K562 (cell line): ENCODE results near the gene ARMC7.

ENCODE experiments used
- EHMT2 ChIP-seq: fragments of 450-650 bp; IDR thresholded peaks from 2 replicates; pipeline ENCODE4 v1.6.1; 2018; ENCODE audit warnings: antibody characterized with exemption
- FOXM1 ChIP-seq, 2 experiments: fragments of 450-650 bp in 1 of 2; sonication (generic) in 1 of 2; formaldehyde crosslinking in 1 of 2; IDR thresholded peaks; 2 replicates each; pipeline versions ENCODE4 v1.6.1 to v1.9.0; 2017 to 2022; ENCODE audit warnings: low read depth in 2 of 2, mild to moderate bottlenecking in 2 of 2, missing genetic modification reagents in 1 of 2, moderate library complexity in 1 of 2
- NKRF ChIP-seq: fragments of 450-650 bp; IDR thresholded peaks from 2 replicates; pipeline ENCODE4 v1.6.1; 2016; ENCODE audit warnings: borderline replicate concordance
- POLR2A ChIP-seq: fragments of 450-650 bp; conservative IDR thresholded peaks from 2 replicates; pipeline ENCODE4 v1.6.1; 2016
- POLR2G ChIP-seq: fragments of 200-400 bp; formaldehyde crosslinking; IDR thresholded peaks from 2 replicates; pipeline ENCODE4 v1.6.1; 2017; ENCODE audit warnings: low read depth, mild to moderate bottlenecking, antibody characterized with exemption, low read length, moderate library complexity
- RBBP5 ChIP-seq: fragments of 200-600 bp; sonication (generic); IDR thresholded peaks from 2 replicates; pipeline ENCODE4 v1.6.1; 2012; ENCODE audit warnings: borderline replicate concordance, mild to moderate bottlenecking, low read length, control low read depth, inconsistent platforms; ENCODE audit not compliant: insufficient read depth, poor library complexity, severe bottlenecking
- RBM17 ChIP-seq: fragments of 200-400 bp; formaldehyde crosslinking; IDR thresholded peaks from 2 replicates; pipeline ENCODE4 v1.6.1; 2017; ENCODE audit warnings: low read depth, mild to moderate bottlenecking, low read length, borderline replicate concordance
- YY1 ChIP-seq, 3 experiments: IDR thresholded peaks; 2 replicates each; pipeline ENCODE4 v1.6.1; 2011; ENCODE audit warnings: low read length in 2 of 3, mild to moderate bottlenecking in 2 of 3, moderate library complexity in 2 of 3, borderline replicate concordance in 1 of 3, control low read depth in 1 of 3, low read depth in 1 of 3; ENCODE audit not compliant: insufficient read depth in 3 of 3, insufficient replicate concordance in 2 of 3, control insufficient read depth in 1 of 3, insufficient read length in 1 of 3; ENCODE audit errors: extremely low read depth in 1 of 3
- ZBTB11 ChIP-seq, 3 experiments: fragments of 200-800 bp in 1 of 3; fragments of 250-450 bp in 1 of 3; fragments of 450-650 bp in 1 of 3; sonication (Bioruptor Pico) in 1 of 3; sonication (Bioruptor generic) in 1 of 3; formaldehyde crosslinking in 1 of 3; IDR thresholded peaks; 2 replicates each; pipeline versions ENCODE4 v1.6.1 to v1.8.0; 2016 to 2022; ENCODE audit warnings: mild to moderate bottlenecking in 2 of 3, missing genetic modification characterization in 2 of 3, missing compliant biosample characterization in 1 of 3, moderate library complexity in 1 of 3

GRCh38 chr17:75118307-75118706 is 8.5 kb downstream of the ARMC7 start:
- TF ChIP-seq NKRF (no peak), FOXM1 (IDR thresholded peaks at IDR 0.05; ENCODE audit: low read depth) (no peak), FOXM1 (CRISPR knock-in tag; IDR thresholded peaks at IDR 0.05; ENCODE audit: low read depth) (no peak), ZBTB11 (CRISPR knock-in tag; IDR thresholded peaks at IDR 0.05) (no peak), POLR2G (no peak), RBBP5 (no peak), RBM17 (no peak), EHMT2 (no peak), YY1 (IDR thresholded peaks at IDR 0.05; ENCODE audit: borderline replicate concordance in 1 of 3, control insufficient read depth in 1 of 3, extremely low read depth in 1 of 3, insufficient read depth in 3 of 3, insufficient read length in 1 of 3, insufficient replicate concordance in 2 of 3, low read depth in 1 of 3, low read length in 2 of 3) (no peak), POLR2A (no peak)
